GM12892 (cell line): ENCODE results near the gene OR2M3.

Experiments
- POLR2A ChIP-seq: IDR thresholded peaks from 2 replicates; pipeline ENCODE4 v1.6.1; 2011; ENCODE audit warnings: low read depth, low read length, control low read depth
- POLR2AphosphoS5 ChIP-seq: IDR thresholded peaks from 2 replicates; pipeline ENCODE4 v1.6.1; 2011; ENCODE audit warnings: low read depth, low read length, control low read depth
- TAF1 ChIP-seq: IDR thresholded peaks from 2 replicates; pipeline ENCODE4 v1.6.1; 2011; ENCODE audit warnings: low read depth, mild to moderate bottlenecking, control low read depth, low read length, borderline replicate concordance

- TF ChIP-seq POLR2AphosphoS5 (no peak), POLR2A (no peak), TAF1 (no peak)
Observed at GRCh38 chr1:248231117-248231516, 34.1 kb downstream of the OR2M3 start, which contains the start of gene OR2M4.
